HK-2 (cell line): ENCODE measurements around the gene CCDC3.
A peak's percentile ranks its signal among the peaks of the same experiment; 100 is the strongest.

Experiments used
- DNase-seq: peaks from one replicate; pipeline ENCODE4 v3.0.0-alpha.2; 2018; ENCODE audit not compliant: unreplicated experiment

Gene CCDC3

GRCh38 chr10:12961416-12962205 is 39.9 kb downstream of the CCDC3 start:
- no peak for DNase-seq

- no peak for DNase-seq
Measured at GRCh38 chr10:12960941-12961340, 40.6 kb downstream of the CCDC3 start.

GRCh38 chr10:12960334-12960898 is 41.1 kb downstream of the CCDC3 start:
- no peak for DNase-seq

- DNase-seq, result no peak
Measured at GRCh38 chr10:12958546-12959110, 42.9 kb downstream of the CCDC3 start.

- DNase-seq, result no peak
Measured at GRCh38 chr10:12957081-12957480, 44.4 kb downstream of the CCDC3 start.

GRCh38 chr10:12954866-12955265 is 46.6 kb downstream of the CCDC3 start:
- DNase-seq, result no peak

GRCh38 chr10:12950583-12951128 is 50.9 kb downstream of the CCDC3 start:
- no peak for DNase-seq

GRCh38 chr10:12949248-12949647 is 52.3 kb downstream of the CCDC3 start:
- peak; percentile 5 for DNase-seq

- no peak for DNase-seq
Measured at GRCh38 chr10:12947741-12948140, 53.8 kb downstream of the CCDC3 start.

GRCh38 chr10:12946372-12946771 is 55.1 kb downstream of the CCDC3 start:
- DNase-seq, result no peak

- DNase-seq, result no peak
Measured at GRCh38 chr10:12945690-12946359, 55.7 kb downstream of the CCDC3 start.

GRCh38 chr10:12944931-12945330 is 56.6 kb downstream of the CCDC3 start:
- no peak for DNase-seq

GRCh38 chr10:12943425-12943824 is 58.1 kb downstream of the CCDC3 start:
- no peak for DNase-seq

- DNase-seq, result no peak
Measured at GRCh38 chr10:12941966-12942365, 59.5 kb downstream of the CCDC3 start.

- no peak for DNase-seq
Measured at GRCh38 chr10:12940791-12941190, 60.7 kb downstream of the CCDC3 start.

- no peak for DNase-seq
Measured at GRCh38 chr10:12938271-12938670, 63.2 kb downstream of the CCDC3 start.

GRCh38 chr10:12937527-12937926 is 64.0 kb downstream of the CCDC3 start:
- no peak for DNase-seq

GRCh38 chr10:12934777-12935176 is 66.7 kb downstream of the CCDC3 start:
- DNase-seq, result no peak

- no peak for DNase-seq
Measured at GRCh38 chr10:12929381-12929780, 72.1 kb downstream of the CCDC3 start.

- no peak for DNase-seq
Measured at GRCh38 chr10:12928571-12928970, 72.9 kb downstream of the CCDC3 start.

- DNase-seq, result no peak
Measured at GRCh38 chr10:12927896-12928295, 73.6 kb downstream of the CCDC3 start.

GRCh38 chr10:12925845-12926244 is 75.7 kb downstream of the CCDC3 start:
- DNase-seq, result no peak
